M059J (cell line): ENCODE data around the gene CCDC185. TPM values are rescaled to one million over a fixed set of nuclear protein-coding genes. Genes with fewer than 3 reads are reported as not detected.
"Not testable (repeated sequence)": the region's sequence is repeated elsewhere in the genome, so short reads cannot be mapped to it uniquely, and the experiment has no call there.

Experiments used
- DNase-seq: peaks from one replicate; pipeline ENCODE4 v3.0.0-alpha.2; 2012; ENCODE audit warnings: low read depth
- total RNA-seq: library from RNA; depleted of rRNA; stranded (reverse); fragments of >200 nt; shearing (Covaris generic); gene quantifications from 2 replicates; pipeline ENCODE4 v1.2.3, GENCODE V29; 2014

CCDC185 gene
- total RNA-seq, 1 experiment from 2014 or later, result not detected

DNA sequence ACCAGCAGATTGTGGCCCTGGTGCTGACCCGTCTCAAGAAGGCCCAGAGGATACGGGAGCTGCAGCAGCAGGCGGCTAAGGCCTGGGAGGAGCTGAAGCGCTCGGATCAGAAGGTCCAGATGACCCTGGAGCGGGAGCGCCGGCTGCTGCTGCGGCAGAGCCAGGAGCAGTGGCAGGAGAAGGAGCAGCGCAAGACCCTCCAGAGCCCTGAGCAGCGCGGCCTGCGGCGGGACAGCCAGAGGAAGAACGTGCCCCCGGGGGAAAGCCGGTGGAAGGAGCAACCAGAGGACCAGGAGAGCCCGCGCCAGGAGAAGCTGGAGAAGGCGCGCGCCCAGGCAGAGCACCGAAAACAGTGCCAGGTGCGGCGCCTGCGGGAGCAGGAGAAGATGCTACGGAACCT lies 1.0 kb downstream of the CCDC185 start:
- no peak for DNase-seq

DNA sequence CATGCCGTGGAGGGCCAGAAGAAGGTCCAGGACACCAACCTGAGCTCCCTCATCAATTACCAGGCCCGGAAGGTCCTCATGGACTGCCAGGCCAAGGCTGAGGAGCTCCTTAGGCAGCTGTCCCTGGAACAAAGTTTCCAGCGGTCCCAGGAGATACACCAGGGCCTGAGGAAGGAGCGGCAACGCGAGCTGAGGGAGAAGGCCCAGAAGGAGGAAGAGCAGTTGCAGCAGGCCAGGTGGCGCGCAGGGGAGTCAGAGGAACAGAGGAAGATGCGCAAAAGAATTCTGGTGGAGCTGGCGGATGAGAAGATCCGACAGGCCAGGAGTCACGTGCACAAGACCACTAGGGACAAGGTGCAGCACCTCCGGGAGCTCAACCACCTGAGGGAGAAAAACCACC lies 1.5 kb downstream of the CCDC185 start:
- DNase-seq, result no peak

DNA sequence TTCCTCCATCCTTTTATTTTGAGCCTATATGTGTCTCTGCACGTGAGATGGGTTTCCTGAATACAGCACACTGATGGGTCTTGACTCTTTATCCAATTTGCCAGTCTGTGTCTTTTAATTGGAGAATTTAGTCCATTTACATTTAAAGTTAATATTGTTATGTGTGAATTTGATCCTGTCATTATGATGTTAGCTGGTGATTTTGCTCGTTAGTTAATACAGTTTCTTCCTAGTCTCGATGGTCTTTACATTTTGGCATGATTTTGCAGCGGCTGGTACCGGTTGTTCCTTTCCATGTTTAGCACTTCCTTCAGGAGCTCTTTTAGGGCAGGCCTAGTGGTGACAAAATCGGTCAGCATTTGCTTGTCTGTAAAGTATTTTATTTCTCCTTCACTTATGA lies 6.2 kb downstream of the CCDC185 start:
- not testable (repeated sequence) for DNase-seq

DNA sequence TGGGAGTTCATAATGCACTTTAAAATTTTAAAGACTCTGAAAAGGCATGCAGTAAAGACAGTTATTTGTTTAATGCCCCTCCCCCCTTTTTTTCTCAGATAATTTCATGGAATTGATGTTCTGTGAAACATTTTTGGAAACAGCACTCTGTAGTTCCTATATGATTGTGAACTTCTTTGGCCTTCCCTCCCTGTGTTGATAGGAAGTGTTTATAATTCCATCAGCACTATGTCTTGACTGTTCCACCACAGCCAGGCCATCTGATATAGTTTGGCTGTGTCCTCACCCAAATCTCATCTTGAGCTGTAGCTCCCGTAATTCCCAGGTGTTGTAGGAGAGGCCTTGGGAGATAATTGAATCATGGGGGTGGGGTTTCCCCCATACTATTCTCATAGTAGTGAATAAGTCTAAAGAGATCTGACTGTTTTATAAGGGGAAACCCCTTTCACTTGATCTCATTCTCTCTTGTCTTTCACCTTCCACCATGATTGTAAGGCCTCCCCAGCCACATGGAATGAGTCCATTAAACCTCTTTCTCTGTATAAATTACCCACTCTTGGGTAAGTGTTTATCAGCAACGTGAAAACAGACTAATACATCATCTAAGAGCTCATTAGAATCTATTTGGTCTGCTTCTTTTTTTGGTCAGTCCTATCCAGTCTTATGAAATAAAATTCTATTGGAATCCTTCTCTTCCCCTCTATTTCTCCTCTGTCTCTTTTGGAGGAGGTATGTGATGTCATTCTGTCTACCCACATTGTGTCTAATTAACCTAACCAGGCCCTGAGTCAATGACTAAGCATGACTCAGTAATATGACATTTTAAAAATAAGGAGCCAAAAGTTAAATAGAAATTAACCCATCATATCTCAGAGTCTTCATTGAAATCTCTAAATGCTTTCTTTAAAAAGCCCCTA lies 8.9 kb downstream of the CCDC185 start:
- DNase-seq, result peak; percentile 91

DNA sequence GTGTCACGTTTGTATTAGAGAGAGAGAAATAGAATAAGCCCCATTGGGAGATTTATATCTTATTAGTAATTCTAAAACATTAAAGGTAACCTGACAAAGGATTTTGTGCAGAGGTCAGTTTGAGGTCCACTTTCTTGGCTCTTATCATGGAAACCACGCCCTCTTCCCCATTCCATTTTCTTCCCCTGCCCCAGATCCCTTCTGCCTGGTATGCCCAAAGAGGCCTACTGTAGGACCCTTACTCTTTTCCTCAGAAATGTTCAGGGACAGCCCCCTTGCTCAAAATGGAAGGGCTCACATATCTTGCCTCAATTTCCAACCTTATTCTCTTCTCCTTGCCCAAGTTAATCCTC lies 9.6 kb downstream of the CCDC185 start:
- no peak for DNase-seq

DNA sequence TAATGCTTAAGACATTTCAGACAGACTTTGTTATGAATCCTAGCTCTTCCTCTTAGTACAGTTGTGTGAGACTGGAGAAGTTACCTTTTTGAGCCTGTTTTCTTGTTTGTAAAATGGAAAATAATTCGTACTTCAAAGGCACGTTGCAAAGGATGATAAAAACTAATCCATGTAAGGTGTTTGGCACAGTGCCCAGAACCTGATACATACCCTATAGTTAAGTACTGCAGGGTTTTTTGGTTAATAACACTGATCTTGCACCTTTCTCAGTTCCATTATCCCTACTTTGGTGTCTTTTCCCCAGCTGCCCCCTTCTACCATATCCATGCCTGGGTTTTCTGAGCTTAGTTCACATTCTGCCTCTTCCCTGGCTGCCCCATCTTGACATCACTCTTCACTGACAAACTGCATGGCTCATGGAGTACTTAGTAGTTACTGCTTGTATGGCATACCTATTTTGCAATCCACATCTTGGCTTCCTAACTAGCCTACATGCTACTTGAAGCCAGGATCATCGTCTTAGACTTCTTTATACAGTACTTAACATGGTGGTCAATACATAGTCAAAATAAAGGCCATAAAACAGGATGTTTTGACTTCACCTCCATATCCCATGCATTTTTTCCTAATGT lies 10.1 kb downstream of the CCDC185 start:
- peak; percentile 32 for DNase-seq

DNA sequence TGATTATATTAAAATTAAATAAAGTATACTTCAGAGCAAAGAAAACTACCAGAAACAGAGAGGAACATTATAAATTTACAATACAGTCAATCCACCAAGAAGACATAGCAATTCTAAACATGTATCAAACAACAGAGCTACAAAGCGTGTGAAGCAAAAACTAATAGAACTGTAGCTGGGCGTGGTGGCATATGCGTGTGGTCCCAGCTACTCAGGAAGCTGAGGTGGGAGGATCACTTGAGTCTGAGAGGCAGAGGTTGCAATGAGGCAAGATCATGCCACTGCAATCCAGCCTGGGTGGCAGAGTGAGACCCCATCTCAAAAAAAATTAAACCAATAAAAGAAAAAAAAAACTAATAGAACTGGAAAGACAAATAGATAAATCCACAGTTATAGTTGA lies 12.3 kb downstream of the CCDC185 start:
- no peak for DNase-seq

DNA sequence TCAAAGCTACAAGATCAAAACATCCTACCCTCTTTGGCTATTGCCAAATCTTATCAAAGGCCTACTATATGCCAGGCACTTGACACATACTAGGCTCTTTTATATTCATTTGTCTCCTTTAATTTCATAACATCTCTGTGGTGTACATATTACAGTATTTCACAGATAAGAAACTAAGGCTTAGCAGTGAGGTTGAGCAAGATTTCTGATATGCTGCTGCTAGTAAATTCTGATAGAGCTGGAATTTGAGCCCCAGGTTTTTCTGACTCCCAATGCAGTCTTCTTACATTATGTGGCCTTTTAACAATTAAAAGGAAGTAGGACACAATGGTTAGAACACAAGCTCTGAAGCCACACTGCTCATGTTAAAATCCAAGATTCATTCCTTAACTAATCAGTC lies 16.8 kb downstream of the CCDC185 start:
- DNase-seq, result no peak

DNA sequence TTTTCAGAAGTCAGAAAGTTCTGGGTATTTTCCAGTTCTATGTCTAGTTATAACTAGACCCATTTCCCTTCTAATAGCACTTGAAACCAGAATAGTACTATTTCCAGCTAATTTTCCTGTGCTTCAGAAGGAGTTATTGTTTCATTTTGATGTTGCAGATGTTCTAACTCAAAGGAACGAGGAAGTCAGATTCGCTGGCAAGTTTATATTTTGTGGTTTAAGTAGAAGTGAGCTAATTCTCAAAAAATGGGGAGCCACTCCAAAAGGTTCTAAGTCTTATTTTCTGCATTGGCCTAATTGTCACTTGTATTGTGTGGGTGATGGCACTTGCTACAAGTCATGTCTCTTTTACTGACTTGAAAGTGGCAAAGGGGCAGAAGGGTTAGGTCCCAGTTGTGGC lies 18.1 kb downstream of the CCDC185 start:
- DNase-seq, result peak; percentile 80

DNA sequence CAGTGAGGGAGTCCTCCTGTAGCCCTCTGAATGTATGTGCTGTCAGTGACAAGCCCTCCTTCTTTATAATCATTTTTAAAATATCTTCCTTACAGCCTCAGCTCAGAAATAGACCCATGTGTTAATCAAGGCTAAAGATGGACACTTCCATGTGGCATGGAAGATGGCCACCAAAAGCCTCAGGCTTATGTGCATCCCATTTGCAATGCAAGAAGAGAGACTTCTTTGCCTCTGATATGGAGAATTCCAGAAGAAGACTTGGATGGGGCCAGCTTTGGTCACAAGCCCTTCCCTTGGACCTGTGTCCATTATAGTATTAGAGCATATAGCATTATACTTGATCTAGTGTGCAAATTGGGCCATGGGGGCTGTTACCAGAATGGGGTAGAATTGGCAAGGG lies 18.5 kb downstream of the CCDC185 start:
- no peak for DNase-seq

DNA sequence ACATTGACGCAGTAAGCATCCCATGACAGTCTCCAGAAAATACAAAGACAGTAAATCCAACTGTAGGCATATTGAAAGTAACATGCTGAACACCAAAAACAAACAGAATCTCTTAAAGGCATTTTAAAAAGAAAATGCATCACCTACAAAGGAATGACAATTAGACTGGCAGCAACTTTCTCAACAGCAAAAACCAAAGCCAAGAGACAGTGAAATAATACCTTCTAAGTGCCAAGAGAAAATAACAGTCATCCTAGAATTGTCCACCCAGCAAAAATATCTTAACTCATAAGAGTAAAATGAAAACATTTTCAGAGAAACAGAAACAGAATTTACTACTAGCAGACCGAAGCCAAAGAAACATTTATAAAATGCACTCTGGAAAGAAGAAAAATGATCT lies 20.0 kb downstream of the CCDC185 start:
- no peak for DNase-seq

DNA sequence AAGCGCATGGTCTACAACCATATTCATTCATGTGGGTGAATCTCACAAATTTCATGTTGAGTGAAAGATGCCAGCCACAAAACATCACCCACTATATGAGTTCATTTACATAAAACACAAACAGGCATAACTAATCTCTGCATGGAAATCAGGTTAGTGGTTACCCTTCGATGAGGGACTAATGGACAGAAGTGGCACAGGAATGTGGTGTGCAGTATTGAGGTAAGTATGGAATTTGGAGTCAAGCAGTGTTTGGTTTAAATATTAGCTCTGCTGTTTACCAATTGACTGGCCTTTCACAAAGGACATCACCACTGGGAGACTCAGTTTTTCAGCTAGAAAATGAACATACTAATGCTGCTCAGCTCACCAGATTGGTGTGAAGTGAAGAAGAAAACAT lies 24.2 kb downstream of the CCDC185 start:
- peak; percentile 28 for DNase-seq

DNA sequence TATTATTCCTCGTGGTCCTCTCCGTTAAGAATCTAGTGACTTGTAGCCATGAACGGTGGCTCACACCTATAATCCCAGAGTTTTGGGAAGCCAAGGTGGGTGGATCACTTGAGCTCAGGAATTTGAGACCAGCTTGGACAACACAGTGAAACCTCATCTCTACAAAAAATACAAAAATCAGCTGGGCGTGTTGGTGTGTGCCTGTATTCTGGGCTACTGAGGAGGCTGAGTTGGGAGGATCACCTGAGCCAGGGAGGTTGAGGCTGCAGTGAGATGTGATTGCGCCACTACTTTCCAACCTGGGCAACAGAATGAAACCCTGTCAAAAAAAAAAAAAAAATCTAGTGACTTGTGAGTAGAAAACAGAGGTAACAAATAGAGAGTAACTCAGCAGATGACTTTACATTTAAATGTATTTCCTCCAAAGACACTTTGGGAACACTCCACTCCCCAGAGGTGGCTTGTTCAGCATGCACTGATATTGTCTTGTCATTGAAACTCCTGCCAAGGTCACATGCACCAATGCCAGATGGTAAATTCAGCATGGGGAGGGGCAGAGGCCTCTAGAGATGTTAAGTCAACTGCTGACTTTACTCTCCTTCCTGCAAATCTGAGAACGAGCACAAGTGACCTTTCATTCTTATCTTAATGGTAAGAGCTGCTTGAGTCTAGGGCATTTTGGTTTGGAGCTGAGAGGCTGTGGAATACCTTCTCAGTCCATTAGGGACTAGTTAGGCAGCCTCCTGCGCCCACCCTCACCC lies 24.9 kb downstream of the CCDC185 start:
- no peak for DNase-seq

DNA sequence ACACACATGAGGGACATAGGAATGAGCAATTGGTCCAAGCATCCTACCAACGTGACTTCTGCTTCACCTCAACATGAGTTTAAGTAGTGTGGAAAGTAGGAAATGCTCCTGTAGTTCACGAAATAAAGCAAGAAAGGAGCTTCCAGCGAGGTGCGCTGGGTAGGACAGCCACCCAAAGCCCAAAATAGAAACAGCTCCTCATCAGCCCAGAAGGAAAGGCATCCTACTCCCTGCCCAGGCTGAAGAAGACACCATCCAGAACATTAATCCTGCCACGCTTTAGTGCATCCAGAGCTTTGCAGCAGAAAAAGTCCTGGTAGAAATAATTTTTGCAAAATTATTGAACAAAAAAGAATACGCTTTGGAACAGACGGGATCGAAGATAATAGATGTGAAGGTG lies 25.9 kb downstream of the CCDC185 start:
- no peak for DNase-seq

DNA sequence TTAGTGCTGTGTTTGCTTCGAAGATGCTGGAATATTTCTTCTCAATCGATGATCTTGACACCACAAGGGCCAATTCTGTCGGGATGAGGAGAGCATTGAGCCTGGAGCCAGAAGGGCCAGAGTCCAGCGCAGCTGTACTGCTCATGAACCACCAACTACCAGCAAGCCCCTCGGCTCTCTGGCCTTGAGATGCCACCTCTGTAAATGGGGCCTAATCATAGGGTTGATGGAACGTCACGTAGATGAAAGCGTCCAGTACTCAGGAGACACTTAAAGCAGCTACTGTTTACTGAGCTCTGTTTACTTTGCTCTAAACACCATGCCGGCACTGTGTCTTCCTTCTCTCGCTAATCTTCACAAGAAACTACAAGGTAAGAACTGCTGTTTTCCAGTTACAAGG lies 26.3 kb downstream of the CCDC185 start:
- no peak for DNase-seq

DNA sequence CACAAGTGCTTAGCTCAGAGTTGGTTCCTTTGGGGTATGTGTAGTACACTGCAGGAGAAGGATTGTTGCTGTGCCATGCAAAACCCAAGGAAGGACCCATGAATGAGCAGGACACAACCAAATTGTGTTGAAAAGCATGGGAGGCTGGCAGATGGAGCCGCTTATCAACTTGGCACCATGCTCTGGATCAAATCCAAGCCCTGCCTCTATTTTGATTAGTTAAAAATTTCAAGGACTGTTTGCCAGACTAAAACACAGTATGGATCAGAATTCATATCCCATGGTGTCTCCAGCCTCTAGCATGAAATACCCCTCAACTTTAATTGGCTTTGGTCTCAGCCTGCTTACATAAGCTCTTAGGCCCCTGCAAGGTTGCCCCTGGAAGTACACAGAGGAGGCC lies 27.8 kb downstream of the CCDC185 start:
- no peak for DNase-seq

DNA sequence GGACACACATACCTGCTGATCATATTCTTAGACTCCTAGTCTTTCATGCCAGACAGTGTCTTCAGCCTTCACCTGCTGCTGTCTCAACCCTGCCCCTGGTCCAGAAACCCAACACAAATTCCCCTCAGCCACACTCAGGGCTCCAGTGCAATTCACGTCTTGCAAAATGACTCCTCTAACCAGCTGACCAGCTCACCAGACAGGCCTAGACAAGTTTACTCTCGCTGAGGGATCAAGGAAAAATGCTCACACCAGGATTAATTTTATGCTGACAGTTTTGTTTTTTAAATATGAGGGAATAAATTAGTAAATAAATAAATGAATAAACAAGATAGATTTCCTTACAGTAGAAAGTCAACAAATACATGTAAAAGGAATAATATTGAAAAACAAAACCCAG lies 28.5 kb downstream of the CCDC185 start:
- DNase-seq, result no peak

DNA sequence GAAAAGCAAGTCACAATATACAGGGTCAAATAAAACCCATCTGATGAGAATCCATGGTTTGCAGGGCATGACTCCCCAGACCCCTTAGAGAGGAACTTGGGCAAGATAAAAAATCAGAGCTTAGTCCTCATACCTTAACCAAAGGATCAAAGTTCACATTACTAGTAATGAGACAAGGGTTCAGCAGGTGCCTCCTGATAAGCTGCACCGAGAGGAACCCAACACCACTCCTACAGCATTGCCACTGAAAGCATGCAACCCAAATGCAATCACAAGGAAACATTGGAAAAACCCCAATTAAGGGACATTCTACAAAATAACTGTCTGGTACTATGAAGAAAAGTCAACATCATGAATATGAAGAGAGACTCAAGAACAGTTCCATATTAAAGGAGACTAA lies 29.7 kb downstream of the CCDC185 start:
- no peak for DNase-seq

DNA sequence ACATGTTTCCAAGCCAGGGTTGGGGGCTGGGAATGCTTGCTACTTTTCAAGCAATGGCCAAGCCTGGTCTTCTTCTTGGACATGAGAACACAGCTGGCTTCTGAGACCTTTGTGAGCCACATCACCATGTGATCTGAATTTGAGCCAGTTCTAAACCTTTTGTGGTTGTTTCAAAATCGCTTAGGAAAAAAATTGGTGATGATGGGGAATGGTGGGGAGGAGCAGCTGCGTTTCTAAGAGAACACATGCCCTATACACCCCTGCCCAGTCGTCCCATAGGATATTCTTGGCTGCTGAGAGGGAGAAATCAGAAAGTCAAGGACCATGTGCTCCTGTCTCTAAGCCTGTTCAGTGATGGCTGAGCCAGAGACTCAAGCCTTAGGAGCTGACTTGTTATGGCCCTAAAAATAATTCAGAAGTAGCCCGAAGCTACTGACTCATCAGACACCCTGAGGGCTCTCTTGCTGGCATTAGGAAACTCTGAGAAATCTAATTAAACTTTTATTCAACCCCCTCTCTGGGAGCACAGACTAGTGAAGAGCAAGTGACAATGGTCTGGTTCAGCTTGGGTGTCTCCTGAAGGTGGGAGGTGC lies 30.5 kb downstream of the CCDC185 start:
- peak; percentile 80 for DNase-seq

DNA sequence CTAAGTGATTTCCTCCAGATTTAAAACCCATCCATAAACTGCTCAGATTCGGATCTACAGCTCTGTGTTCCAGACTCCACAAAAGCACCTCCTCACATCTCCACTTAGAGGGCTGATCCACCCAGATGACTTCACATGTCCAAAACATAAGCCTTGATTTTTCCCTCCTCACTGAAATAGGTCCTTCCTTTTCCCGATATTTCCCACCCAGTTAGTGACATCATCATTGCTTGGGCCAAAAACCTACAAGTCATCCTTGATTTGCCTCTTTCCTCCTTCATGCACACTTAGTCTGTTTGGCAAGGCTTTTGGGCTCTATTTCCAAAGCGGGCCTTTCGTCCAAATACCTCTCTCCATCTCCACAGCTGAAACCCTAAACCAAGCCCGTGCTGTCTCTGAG lies 32.3 kb downstream of the CCDC185 start:
- no peak for DNase-seq

DNA sequence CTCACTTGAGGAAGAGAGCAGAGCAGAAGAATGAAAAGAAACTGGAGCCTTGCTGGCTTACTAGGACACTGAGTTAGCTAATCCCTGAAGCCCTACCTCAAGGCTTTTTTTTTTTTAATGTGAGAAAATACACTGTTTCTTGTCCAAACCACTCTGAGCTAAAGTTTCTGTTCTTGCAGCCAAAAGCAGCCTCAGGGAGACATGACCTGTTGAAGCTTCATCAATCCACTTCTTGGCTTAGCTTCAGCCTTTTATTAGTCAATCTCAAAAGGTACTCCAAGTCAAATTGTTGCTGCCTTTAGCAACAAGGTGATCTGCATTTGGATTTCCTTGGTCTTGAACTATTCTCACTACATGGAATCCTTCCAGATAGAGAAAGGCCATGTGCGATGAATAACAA lies 33.7 kb downstream of the CCDC185 start:
- no peak for DNase-seq

DNA sequence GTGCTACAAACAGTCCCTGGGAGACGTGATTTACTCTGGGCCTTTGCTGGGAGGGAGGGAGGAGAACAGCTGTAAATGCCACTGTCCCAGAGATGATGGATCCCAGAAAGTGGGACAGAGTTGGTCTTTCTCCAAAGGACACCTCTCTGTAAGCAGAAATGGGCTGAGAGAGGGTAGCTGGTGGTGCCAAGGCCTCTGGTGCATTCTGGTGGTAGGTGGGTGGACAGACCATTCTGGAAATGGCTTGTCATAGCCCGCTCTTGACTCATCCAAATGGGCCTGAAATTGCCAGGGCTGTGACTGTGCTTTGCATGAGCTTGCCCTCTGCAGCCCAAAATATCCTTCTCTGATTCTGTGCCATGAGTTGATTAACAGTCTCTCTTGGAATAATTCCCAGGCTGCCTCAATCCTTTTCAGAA lies 36.1 kb downstream of the CCDC185 start:
- DNase-seq, result peak; percentile 78
